C4-2B (cell line): ENCODE data around the gene THBD.

ENCODE experiments used
- ZFX ChIP-seq: fragments of 450-650 bp; IDR thresholded peaks from 2 replicates; pipeline ENCODE4 v1.6.1; 2017
- TF ChIP-seq, protein P1 (sequence below): fragments of 450-650 bp; conservative IDR thresholded peaks from 2 replicates; pipeline ENCODE4 v1.5.1; 2017; ENCODE audit warnings: mild to moderate bottlenecking

DNA sequence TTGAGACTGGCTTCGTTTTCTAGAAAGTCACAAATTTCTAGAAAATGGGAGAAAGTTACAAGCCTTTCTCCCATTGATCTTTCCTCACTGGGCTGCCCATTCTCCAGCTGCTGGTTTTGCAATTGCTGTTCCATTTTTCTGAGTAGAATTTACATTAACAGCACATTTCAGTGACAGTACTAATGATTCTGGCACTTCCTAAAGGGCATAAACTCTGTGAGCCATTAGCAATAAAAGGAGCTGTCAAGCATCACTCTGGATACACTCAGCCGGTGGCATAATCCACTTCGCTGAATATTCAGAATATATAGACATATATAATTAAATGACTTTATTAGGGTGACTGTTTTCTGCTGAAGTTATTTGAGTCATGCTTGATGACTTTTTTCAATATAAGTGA lies 21.1 kb downstream of the THBD start:
- TF ChIP-seq, protein P1, sequence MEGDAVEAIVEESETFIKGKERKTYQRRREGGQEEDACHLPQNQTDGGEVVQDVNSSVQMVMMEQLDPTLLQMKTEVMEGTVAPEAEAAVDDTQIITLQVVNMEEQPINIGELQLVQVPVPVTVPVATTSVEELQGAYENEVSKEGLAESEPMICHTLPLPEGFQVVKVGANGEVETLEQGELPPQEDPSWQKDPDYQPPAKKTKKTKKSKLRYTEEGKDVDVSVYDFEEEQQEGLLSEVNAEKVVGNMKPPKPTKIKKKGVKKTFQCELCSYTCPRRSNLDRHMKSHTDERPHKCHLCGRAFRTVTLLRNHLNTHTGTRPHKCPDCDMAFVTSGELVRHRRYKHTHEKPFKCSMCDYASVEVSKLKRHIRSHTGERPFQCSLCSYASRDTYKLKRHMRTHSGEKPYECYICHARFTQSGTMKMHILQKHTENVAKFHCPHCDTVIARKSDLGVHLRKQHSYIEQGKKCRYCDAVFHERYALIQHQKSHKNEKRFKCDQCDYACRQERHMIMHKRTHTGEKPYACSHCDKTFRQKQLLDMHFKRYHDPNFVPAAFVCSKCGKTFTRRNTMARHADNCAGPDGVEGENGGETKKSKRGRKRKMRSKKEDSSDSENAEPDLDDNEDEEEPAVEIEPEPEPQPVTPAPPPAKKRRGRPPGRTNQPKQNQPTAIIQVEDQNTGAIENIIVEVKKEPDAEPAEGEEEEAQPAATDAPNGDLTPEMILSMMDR: no peak
- TF ChIP-seq ZFX: no peak
